Smooth muscle cell (in vitro differentiated cells): ENCODE results near the gene SEC31B. TPM values are rescaled to one million over a fixed set of nuclear protein-coding genes. Genes with fewer than 3 reads are reported as not detected.

ENCODE experiments used
- DNase-seq: peaks from one replicate; lab custom pipeline; 2025; ENCODE audit not compliant: unreplicated experiment; lab: John Stamatoyannopoulos, UW
- H2AFZ ChIP-seq: fragments of 200-600 bp; sonication (generic); 2 replicates; pipeline ENCODE4 v1.6.0; 2016; ENCODE audit warnings: antibody characterized with exemption, low read depth, mild to moderate bottlenecking
- H3F3A ChIP-seq: fragments of 200-600 bp; sonication (generic); 2 replicates; pipeline ENCODE4 v1.6.0; 2017; ENCODE audit warnings: antibody characterized with exemption, low read depth
- H3K27ac ChIP-seq: fragments of 200-600 bp; sonication (generic); 2 replicates; pipeline ENCODE4 v1.5.1; 2016; ENCODE audit warnings: low read depth, mild to moderate bottlenecking
- H3K27me3 ChIP-seq: fragments of 200-600 bp; sonication (generic); 2 replicates; pipeline ENCODE4 v1.6.1; 2016; ENCODE audit warnings: low read depth, mild to moderate bottlenecking
- H3K36me3 ChIP-seq: fragments of 200-600 bp; sonication (generic); 2 replicates; pipeline ENCODE4 v1.5.1; 2016; ENCODE audit warnings: low read depth
- H3K4me1 ChIP-seq: fragments of 200-600 bp; sonication (generic); 2 replicates; pipeline ENCODE4 v1.5.1; 2016; ENCODE audit warnings: low read depth
- H3K4me2 ChIP-seq: fragments of 200-600 bp; sonication (generic); 2 replicates; pipeline ENCODE4 v1.6.0; 2016; ENCODE audit warnings: mild to moderate bottlenecking
- H3K4me3 ChIP-seq: fragments of 200-600 bp; sonication (generic); 2 replicates; pipeline ENCODE4 v1.5.1; 2016; ENCODE audit warnings: mild to moderate bottlenecking
- H3K79me2 ChIP-seq: fragments of 200-600 bp; sonication (generic); 2 replicates; pipeline ENCODE4 v1.6.0; 2016; ENCODE audit warnings: low read depth, mild to moderate bottlenecking
- H3K9ac ChIP-seq: fragments of 200-600 bp; sonication (generic); 2 replicates; pipeline ENCODE4 v1.6.0; 2016; ENCODE audit warnings: low read depth
- H3K9me3 ChIP-seq: fragments of 200-600 bp; sonication (generic); replicated peaks from 2 replicates; pipeline ENCODE4 v1.5.1; 2016; ENCODE audit warnings: low read depth
- H4K20me1 ChIP-seq: fragments of 200-600 bp; sonication (generic); 2 replicates; pipeline ENCODE4 v1.6.0; 2016; ENCODE audit warnings: low read depth
- CTCF ChIP-seq: fragments of 200-600 bp; sonication (generic); IDR thresholded peaks from 2 replicates; pipeline ENCODE4 v1.5.1; 2017; ENCODE audit warnings: borderline replicate concordance, mild to moderate bottlenecking, antibody characterized with exemption; ENCODE audit not compliant: insufficient read depth, poor library complexity, severe bottlenecking
- WGBS: methylation state at CpG from one replicate; pipeline ENCODE4 v1.1.7; 2016; ENCODE audit warnings: low lambda C conversion rate; 5-methylcytosine and 5-hydroxymethylcytosine counted together
- polyA plus RNA-seq: library from polyadenylated mRNA; unstranded; fragments of >200 nt; fragmentation: Nextera tagmentation; extraction: Ambion mirVana; gene quantifications from 2 replicates; pipeline ENCODE4 v1.2.1, GENCODE V29; 2016
- total RNA-seq: library from RNA; depleted of rRNA; stranded (reverse); fragments of >200 nt; gene quantifications from 2 replicates; pipeline ENCODE4 v1.2.3, GENCODE V29; 2014

SEC31B gene
- total and polyA plus RNA-seq, 2 experiments from 2014 or later: 4.5 to 6.3 TPM

DNA sequence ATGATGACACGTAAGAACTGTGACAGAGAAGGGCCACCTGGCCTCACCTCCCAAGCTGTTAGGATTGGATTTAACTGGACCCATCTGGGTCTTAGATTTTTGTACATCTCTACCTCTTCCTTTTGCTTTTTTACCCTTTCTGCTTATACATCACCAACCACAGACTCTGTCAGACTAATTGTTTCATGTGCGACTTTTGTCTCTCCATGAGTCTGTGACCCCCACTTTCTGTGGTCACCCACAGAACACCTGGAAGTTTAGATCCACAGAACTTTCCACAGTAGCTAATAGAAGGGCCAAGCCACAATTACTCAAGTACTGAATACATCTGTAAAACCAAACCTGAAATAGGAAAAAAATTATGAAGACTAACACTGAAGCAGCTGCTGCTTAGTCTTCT lies 23.1 kb downstream of the SEC31B start:
- Histone ChIP-seq H2AFZ (no peak overlapping the region), H4K20me1 (no peaks in the 10 kb centered on the region), H3K27ac (no peak overlapping the region), H3K4me3 (no peak overlapping the region), H3K79me2 (no peaks in the 10 kb centered on the region), H3K27me3 (no peaks in the 10 kb centered on the region), H3K4me2 (no peak overlapping the region), H3K9ac (no peak overlapping the region), H3K36me3 (no peaks in the 10 kb centered on the region), H3K9me3 (no peaks in the 10 kb centered on the region), H3F3A (no peaks in the 10 kb centered on the region), H3K4me1 (no peaks in the 10 kb centered on the region)
- WGBS: 95% methylated on average over 2 of the region's 2 CpGs
- DNase-seq: no peak
- TF ChIP-seq CTCF: no peak

- Histone ChIP-seq H4K20me1 (no peaks in the 10 kb centered on the region), H3K9ac (no peak overlapping the region), H3F3A (no peaks in the 10 kb centered on the region), H3K79me2 (no peaks in the 10 kb centered on the region), H3K4me1 (peaks cover 11% of the 10 kb centered on the region), H3K4me2 (no peak overlapping the region), H3K27ac (no peak overlapping the region), H3K27me3 (peaks cover 24% of the 10 kb centered on the region), H3K4me3 (no peak overlapping the region), H3K36me3 (no peaks in the 10 kb centered on the region), H2AFZ (no peak overlapping the region), H3K9me3 (no peaks in the 10 kb centered on the region)
- no peak for DNase-seq
- WGBS: 98% methylated on average over 2 of the region's 2 CpGs
- TF ChIP-seq CTCF: no peak
Measured at GRCh38 chr10:100490531-100490930, 29.1 kb downstream of the SEC31B start.

DNA sequence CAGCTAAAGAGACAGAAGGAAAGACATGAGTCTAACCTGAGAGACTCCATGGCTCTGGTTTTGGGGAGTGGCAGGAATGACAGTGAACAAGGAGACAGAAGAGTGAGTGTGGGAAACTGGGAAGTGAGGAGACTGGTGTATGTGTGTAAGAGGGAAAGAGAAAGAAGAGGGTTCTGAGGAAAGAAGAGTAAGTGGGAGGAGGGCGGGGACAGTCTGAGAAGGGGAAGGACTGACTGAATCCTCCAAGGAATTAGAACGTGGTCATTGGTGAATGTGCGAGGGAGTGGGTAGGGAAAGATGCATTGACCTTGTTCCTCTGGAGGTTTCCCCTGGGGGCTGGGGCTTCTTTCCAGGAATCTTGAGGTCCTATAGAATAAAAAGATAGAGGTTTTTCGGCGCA lies 30.3 kb downstream of the SEC31B start:
- no peak for DNase-seq
- Histone ChIP-seq H3K4me2 (no peak overlapping the region), H4K20me1 (no peaks in the 10 kb centered on the region), H3K9me3 (no peaks in the 10 kb centered on the region), H3K36me3 (no peaks in the 10 kb centered on the region), H3K4me1 (peaks cover 21% of the 10 kb centered on the region), H3F3A (no peaks in the 10 kb centered on the region), H2AFZ (no peak overlapping the region), H3K9ac (no peak overlapping the region), H3K27ac (no peak overlapping the region), H3K4me3 (no peak overlapping the region), H3K79me2 (no peaks in the 10 kb centered on the region), H3K27me3 (peaks cover 36% of the 10 kb centered on the region)
- no peak for TF ChIP-seq CTCF
- whole genome bisulfite sequencing: 80% methylated on average over 4 of the region's 5 CpGs

DNA sequence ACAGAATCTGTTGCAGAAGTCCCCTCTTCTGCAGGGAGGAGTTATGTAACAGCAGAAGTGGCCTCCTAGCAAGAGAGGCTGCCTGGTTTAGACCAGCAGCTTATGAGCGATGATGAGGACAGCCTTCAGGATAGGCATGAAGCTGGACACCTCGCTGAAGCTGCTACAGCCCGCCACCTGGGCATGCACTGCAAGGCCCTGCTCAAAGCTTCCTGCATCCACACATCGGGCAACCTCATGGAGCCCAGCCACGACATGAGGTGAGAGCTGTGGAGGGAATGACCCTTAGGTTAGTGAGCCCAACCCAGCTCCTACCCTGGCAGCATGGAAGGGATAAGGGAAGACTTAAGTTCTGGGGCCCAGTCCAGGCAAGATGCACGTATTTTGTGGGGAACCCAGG lies 32.1 kb downstream of the SEC31B start:
- H3K36me3 ChIP-seq: no peaks in the 10 kb centered on the region
- no peak overlapping the region for H3K9ac ChIP-seq
- H3F3A ChIP-seq: no peaks in the 10 kb centered on the region
- H2AFZ ChIP-seq: no peak overlapping the region
- H3K27ac ChIP-seq: no peak overlapping the region
- no peak overlapping the region for H3K4me3 ChIP-seq
- peaks cover 54% of the 10 kb centered on the region for H3K27me3 ChIP-seq
- DNase-seq: no peak
- WGBS: 95% methylated on average over 6 of the region's 6 CpGs
- no peaks in the 10 kb centered on the region for H3K9me3 ChIP-seq
- H3K4me2 ChIP-seq: no peak overlapping the region
- no peaks in the 10 kb centered on the region for H3K79me2 ChIP-seq
- no peaks in the 10 kb centered on the region for H4K20me1 ChIP-seq
- TF ChIP-seq CTCF: no peak
- H3K4me1 ChIP-seq: peaks cover 31% of the 10 kb centered on the region
